Esophagus squamous epithelium (tissue), 5 donors: ENCODE measurements around the gene PDAP1. TPM values are rescaled to one million over a fixed set of nuclear protein-coding genes. Genes with fewer than 3 reads are reported as not detected.
"Not testable (repeated sequence)": the region's sequence is repeated elsewhere in the genome, so short reads cannot be mapped to it uniquely, and the experiment has no call there.

Experiments used
- DNase-seq: peaks from one replicate; lab custom pipeline; 2025; lab: John Stamatoyannopoulos, UW
- H3K27ac ChIP-seq, 4 donors: fragments of 200-600 bp; sonication (generic); one replicate each; pipeline ENCODE4 v1.5.1; 2016 to 2019; ENCODE audit warnings: mild to moderate bottlenecking in 1 of 4
- H3K27me3 ChIP-seq, 4 donors: fragments of 200-600 bp; sonication (generic); 1 replicate in 3 of 4; 2 replicates in 1 of 4; pipeline versions ENCODE4 v1.5.1 to v1.6.0; 2017 to 2021; ENCODE audit warnings: antibody characterized with exemption in 1 of 4
- H3K36me3 ChIP-seq, 3 donors: fragments of 200-600 bp; sonication (generic); one replicate each; pipeline ENCODE4 v1.5.1; 2016 to 2019
- H3K4me1 ChIP-seq, 3 donors: fragments of 200-600 bp; sonication (generic); one replicate each; pipeline ENCODE4 v1.5.1; 2017 to 2019
- H3K4me3 ChIP-seq, 4 donors: fragments of 200-600 bp; sonication (generic); 1 replicate in 3 of 4; 2 replicates in 1 of 4; pipeline ENCODE4 v1.5.1; 2016 to 2019; ENCODE audit warnings: mild to moderate bottlenecking in 2 of 4, moderate library complexity in 1 of 4
- H3K9me3 ChIP-seq, 3 donors: fragments of 200-600 bp; sonication (generic); one replicate each; pipeline ENCODE4 v1.5.1; 2016 to 2019
- POLR2A ChIP-seq, 4 donors: fragments of 450-650 bp; IDR thresholded peaks; one replicate each; pipeline ENCODE4 v1.6.1; 2017; ENCODE audit warnings: antibody characterized with exemption in 4 of 4, mild to moderate bottlenecking in 4 of 4, moderate library complexity in 3 of 4
- WGBS, 2 donors: methylation state at CpG; one replicate each; pipeline ENCODE4 v1.1.5; 2018; 5-methylcytosine and 5-hydroxymethylcytosine counted together
- intact Hi-C: fragments of 100-400 bp; cut with DNase I; formaldehyde crosslinking; loops from one replicate; pipeline ENCODE4 v1.15.0; 2022
- total RNA-seq, 4 donors: library from RNA; depleted of rRNA; stranded (reverse); fragments of >200 nt; gene quantifications; one replicate each; pipeline ENCODE4 v1.1.0, GENCODE V29; 2016
- TF ChIP-seq, protein P1 (sequence below), 6 experiments: fragments of 450-650 bp in 4 of 6; fragments of 200-600 bp in 2 of 6; sonication (generic) in 2 of 6; IDR thresholded peaks; one replicate each; pipeline ENCODE4 v1.5.1; 2016 to 2019; ENCODE audit warnings: antibody characterized with exemption in 6 of 6, mild to moderate bottlenecking in 4 of 6, moderate library complexity in 4 of 6
- donor health status: DM: yes; HTN: yes; CAD: no.

Gene PDAP1
- total RNA-seq, 4 donors from 2014 or later, result 79.2 to 120 (median 98.3) TPM

DNA sequence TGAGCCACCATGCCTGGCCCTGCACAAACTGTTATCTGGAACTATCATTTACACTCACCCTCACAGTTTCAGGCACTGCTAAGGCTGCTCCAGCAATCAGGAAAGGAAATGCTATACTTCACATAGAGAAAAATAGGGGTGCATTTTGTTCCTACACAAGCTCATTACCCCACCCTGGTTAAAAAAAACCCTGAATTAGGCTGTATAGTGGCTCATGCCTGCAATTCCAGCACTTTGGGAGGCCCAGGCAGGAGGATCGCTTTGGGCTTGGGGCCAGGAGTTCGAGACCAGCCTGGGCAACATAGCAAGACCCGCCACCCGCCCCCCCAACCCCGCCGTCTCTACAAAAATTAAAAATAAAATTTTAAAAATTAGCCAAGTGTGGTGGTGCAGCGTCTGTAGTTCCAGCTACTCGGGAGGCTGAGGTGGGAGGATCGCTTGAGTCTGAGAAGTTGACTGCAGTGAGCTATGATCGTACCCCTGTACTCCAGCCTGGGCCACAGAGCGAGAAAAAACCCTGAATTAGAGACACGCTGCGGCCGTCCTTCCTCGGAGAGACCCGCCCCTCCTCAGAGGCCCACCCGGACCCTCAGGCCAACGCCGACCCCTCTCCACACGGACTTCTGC lies 29.7 kb upstream of the PDAP1 start:
- no peaks in the 10 kb centered on the region for H3K9me3 ChIP-seq
- H3K27ac ChIP-seq, result peak overlapping the region; percentile 89 to 95 (median 92)
- intact Hi-C loops, result no loop called here
- H3K27me3 ChIP-seq, result no peaks in the 10 kb centered on the region
- peaks cover 11 to 76% (median 31%) of the 10 kb centered on the region in 3 donors for H3K4me1 ChIP-seq
- peaks cover 0 to 36% (median 14%) of the 10 kb centered on the region in 3 donors for H3K36me3 ChIP-seq
- DNase-seq, result no peak
- WGBS, 2 donors, result 3 to 17% methylated on average over 10 to 14 of the region's 20 CpGs
- TF ChIP-seq POLR2A (IDR thresholded peaks at IDR 0.05), result no peak
- TF ChIP-seq, protein P1, sequence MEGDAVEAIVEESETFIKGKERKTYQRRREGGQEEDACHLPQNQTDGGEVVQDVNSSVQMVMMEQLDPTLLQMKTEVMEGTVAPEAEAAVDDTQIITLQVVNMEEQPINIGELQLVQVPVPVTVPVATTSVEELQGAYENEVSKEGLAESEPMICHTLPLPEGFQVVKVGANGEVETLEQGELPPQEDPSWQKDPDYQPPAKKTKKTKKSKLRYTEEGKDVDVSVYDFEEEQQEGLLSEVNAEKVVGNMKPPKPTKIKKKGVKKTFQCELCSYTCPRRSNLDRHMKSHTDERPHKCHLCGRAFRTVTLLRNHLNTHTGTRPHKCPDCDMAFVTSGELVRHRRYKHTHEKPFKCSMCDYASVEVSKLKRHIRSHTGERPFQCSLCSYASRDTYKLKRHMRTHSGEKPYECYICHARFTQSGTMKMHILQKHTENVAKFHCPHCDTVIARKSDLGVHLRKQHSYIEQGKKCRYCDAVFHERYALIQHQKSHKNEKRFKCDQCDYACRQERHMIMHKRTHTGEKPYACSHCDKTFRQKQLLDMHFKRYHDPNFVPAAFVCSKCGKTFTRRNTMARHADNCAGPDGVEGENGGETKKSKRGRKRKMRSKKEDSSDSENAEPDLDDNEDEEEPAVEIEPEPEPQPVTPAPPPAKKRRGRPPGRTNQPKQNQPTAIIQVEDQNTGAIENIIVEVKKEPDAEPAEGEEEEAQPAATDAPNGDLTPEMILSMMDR (IDR thresholded peaks at IDR 0.05), result no peak
- peak overlapping the region; percentile 80 to 100 (median 92) for H3K4me3 ChIP-seq

DNA sequence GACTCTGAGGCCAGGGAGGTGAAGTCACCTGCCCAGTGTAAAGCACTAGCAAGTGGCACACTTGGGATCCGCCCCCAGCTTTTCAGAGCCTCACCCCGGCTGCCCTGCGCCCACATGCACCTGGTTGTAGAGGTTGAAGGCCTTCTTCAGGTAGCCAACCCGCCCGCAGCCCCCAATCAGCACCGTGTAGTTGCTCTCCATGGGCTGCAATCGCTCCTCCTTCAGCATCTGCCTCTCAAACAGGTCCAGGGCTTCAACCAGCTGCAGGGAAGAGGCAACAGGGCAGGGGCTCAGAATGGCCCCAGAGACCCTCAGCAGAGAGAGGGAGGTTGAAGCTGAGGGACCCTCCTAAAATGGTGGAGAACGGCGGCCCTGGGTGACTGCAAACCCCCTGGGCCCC lies 24.8 kb upstream of the PDAP1 start:
- Histone ChIP-seq H3K9me3 (no peaks in the 10 kb centered on the region), H3K27me3 (no peaks in the 10 kb centered on the region), H3K36me3 (peaks cover 17 to 73% (median 39%) of the 10 kb centered on the region in 3 donors), H3K27ac (no peak overlapping the region), H3K4me1 (peaks cover 4 to 72% (median 25%) of the 10 kb centered on the region in 3 donors), H3K4me3 (no peak overlapping the region)
- no peak for DNase-seq
- intact Hi-C loops, result no loop called here
- WGBS, 2 donors, result 90 to 93% methylated on average over 2 to 3 of the region's 9 CpGs
- TF ChIP-seq, protein P1 (IDR thresholded peaks at IDR 0.05), result no peak
- no peak for TF ChIP-seq POLR2A (IDR thresholded peaks at IDR 0.05)

DNA sequence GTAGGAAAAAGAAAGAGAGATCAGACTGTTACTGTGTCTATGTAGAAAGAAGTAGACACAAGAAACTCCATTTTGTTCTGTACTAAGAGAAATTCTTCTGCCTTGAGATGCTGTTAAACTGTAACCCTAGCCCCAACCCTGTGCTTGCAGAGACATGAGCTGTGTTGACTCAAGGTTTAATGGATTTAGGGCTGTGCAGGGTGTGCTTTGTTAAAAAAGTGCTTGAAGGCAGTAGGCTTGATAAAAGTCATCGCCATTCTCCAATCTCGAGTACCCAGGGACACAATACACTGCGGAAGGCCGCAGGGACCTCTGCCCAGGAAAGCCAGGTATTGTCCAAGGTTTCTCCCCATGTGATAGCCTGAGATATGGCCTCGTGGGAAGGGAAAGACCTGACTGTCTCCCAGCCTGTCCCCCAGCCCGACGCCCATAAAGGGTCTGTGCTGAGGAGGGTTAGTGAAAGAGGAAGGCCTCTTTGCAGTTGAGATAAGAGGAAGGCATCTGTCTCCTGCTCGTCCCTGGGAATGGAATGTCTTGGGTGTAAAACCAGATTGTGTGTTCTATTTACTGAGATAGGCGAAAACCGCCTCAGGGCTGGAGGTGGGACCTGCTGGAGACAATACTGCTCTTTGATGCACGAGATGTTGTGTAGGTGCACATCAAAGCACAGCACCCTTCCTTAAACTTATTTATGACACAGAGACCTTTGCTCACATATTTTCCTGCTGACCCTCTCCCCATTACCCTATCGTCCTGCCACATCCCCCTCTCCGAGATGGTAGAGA lies 23.6 kb upstream of the PDAP1 start:
- H3K27me3 ChIP-seq, H3K9me3 ChIP-seq, intact Hi-C loops, H3K4me3 ChIP-seq, DNase-seq: not testable (repeated sequence)
- Histone ChIP-seq H3K4me1 (peaks cover 4 to 59% (median 17%) of the 10 kb centered on the region in 3 donors), H3K27ac (peak overlapping the region; percentile 44 to 74 (median 64)), H3K36me3 (peaks cover 17 to 82% (median 39%) of the 10 kb centered on the region in 3 donors)
- WGBS, 2 donors, result 50 to 69% methylated on average over 11 to 13 of the region's 13 CpGs

DNA sequence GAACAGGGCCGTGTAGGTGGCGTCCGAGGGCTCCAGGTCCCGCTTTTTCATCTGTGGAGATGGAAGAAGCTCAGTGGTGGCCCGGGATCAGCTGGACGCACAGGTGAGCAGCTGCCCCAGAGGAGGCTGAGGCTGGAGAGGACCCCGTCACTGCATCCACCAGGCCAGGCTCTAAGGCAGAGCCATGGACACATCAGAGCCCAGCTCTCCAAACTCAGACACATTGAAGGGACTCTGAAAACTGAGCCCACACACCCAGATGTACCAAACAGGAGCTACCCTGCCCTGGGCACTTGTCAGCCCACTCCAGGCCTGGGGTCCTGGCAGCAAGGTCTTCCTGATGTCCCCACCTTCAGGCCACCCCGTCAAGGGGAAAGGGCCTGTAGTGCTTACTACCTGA lies 21.4 kb upstream of the PDAP1 start:
- no peak for TF ChIP-seq POLR2A (IDR thresholded peaks at IDR 0.05)
- peaks cover 26 to 93% (median 41%) of the 10 kb centered on the region in 3 donors for H3K36me3 ChIP-seq
- no peak overlapping the region for H3K4me3 ChIP-seq
- no peak overlapping the region for H3K27ac ChIP-seq
- intact Hi-C loops, result no loop called here
- WGBS, 2 donors, result 100% methylated on average over 1 to 4 of the region's 8 CpGs
- H3K4me1 ChIP-seq, result peaks cover 4 to 38% (median 17%) of the 10 kb centered on the region in 3 donors
- no peaks in the 10 kb centered on the region for H3K27me3 ChIP-seq
- H3K9me3 ChIP-seq, result no peaks in the 10 kb centered on the region
- no peak for DNase-seq

DNA sequence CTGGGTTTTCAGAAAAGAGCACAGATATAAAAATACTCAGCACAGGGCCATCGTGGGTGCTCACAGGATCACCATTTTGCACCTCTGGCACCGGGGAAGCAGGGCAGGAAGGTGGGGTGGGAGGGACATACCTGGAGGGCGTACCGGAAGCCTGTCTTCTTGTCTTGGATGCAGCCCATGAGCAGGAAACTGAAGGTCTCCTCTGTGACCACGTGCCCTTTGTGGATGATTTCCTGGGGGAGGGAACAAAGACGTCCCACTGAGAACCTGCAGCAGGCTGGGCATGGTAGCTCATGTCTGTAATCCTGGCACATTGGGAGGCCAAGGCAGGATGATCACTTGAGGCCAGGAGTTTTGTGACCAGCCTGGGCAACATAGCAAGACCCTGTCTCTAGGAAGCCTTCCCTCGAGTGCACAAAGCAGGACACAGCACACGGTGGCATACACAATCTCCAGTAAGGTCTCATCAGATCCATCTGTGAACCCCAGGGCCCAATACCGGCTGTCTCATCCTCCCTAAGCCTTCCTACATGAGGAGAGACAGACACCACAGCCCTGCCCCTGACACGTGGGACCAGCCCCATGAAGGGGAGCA lies 20.7 kb upstream of the PDAP1 start:
- Histone ChIP-seq H3K4me3 (no peak overlapping the region), H3K27me3 (no peaks in the 10 kb centered on the region), H3K4me1 (peaks cover 4 to 35% (median 17%) of the 10 kb centered on the region in 3 donors), H3K9me3 (no peaks in the 10 kb centered on the region), H3K36me3 (peaks cover 33 to 93% (median 46%) of the 10 kb centered on the region in 3 donors), H3K27ac (no peak overlapping the region)
- WGBS, 2 donors, result 93 to 100% methylated on average over 1 to 2 of the region's 10 CpGs
- TF ChIP-seq, protein P1 (IDR thresholded peaks at IDR 0.05), result no peak
- no peak for TF ChIP-seq POLR2A (IDR thresholded peaks at IDR 0.05)
- intact Hi-C loops, result no loop called here
- no peak for DNase-seq
